ENCODE data around the gene OR5B2.

OR5B2 gene

GRCh38 chr11:58428021-58428420 is at the start of gene OR5B2:
TSS of gene OR5B2 (minus strand) at chr11:58428121. CDS start at chr11:58423261, 4,860 bp downstream.
- no peak for ATAC-seq
- no peak for TF ChIP-seq CSDC2 (CRISPR knock-in tag; IDR thresholded peaks at IDR 0.05)
- no peak for TF ChIP-seq ARNTL (CRISPR knock-in tag; IDR thresholded peaks at IDR 0.05; ENCODE audit: borderline replicate concordance, low read depth)
- no peak for TF ChIP-seq CSRNP3 (CRISPR knock-in tag; IDR thresholded peaks at IDR 0.05)
- no peak for TF ChIP-seq ZC3H10 (CRISPR knock-in tag; IDR thresholded peaks at IDR 0.05)
- no peak for TF ChIP-seq GLIS3 (CRISPR knock-in tag; IDR thresholded peaks at IDR 0.05)

- TF ChIP-seq ARNTL (CRISPR knock-in tag; IDR thresholded peaks at IDR 0.05; ENCODE audit: borderline replicate concordance, low read depth) = no peak
- TF ChIP-seq POU6F1 (CRISPR knock-in tag; IDR thresholded peaks at IDR 0.05; ENCODE audit: borderline replicate concordance, low read depth) = no peak
- TF ChIP-seq ESRRG (CRISPR knock-in tag; IDR thresholded peaks at IDR 0.05) = no peak
- no peak for TF ChIP-seq ZNF70 (CRISPR knock-in tag; IDR thresholded peaks at IDR 0.05)
- TF ChIP-seq, protein P1, sequence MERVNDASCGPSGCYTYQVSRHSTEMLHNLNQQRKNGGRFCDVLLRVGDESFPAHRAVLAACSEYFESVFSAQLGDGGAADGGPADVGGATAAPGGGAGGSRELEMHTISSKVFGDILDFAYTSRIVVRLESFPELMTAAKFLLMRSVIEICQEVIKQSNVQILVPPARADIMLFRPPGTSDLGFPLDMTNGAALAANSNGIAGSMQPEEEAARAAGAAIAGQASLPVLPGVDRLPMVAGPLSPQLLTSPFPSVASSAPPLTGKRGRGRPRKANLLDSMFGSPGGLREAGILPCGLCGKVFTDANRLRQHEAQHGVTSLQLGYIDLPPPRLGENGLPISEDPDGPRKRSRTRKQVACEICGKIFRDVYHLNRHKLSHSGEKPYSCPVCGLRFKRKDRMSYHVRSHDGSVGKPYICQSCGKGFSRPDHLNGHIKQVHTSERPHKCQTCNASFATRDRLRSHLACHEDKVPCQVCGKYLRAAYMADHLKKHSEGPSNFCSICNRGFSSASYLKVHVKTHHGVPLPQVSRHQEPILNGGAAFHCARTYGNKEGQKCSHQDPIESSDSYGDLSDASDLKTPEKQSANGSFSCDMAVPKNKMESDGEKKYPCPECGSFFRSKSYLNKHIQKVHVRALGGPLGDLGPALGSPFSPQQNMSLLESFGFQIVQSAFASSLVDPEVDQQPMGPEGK (CRISPR knock-in tag; IDR thresholded peaks at IDR 0.05; ENCODE audit: borderline replicate concordance) = no peak
- TF ChIP-seq ZFP30 (CRISPR knock-in tag; IDR thresholded peaks at IDR 0.05) = no peak
- TF ChIP-seq CSDC2 (CRISPR knock-in tag; IDR thresholded peaks at IDR 0.05) = no peak
- TF ChIP-seq ZC3H10 (CRISPR knock-in tag; IDR thresholded peaks at IDR 0.05) = no peak
- TF ChIP-seq SNAI2 (CRISPR knock-in tag; IDR thresholded peaks at IDR 0.05) = no peak
- no peak for TF ChIP-seq ISL1 (CRISPR knock-in tag; IDR thresholded peaks at IDR 0.05)
- no peak for TF ChIP-seq ZFP3 (CRISPR knock-in tag; IDR thresholded peaks at IDR 0.05)
- no peak for TF ChIP-seq OSR1 (CRISPR knock-in tag; IDR thresholded peaks at IDR 0.05)
- TF ChIP-seq BACH2 (CRISPR knock-in tag; IDR thresholded peaks at IDR 0.05; ENCODE audit: borderline replicate concordance) = no peak
- ATAC-seq = no peak
Observed at GRCh38 chr11:58471892-58472291, 44.0 kb upstream of the OR5B2 start.

GRCh38 chr11:58466293-58466692 is 38.4 kb upstream of the OR5B2 start:
- TF ChIP-seq PPARA (CRISPR knock-in tag; IDR thresholded peaks at IDR 0.05; ENCODE audit: borderline replicate concordance) = no peak
- TF ChIP-seq SNAI2 (CRISPR knock-in tag; IDR thresholded peaks at IDR 0.05) = no peak
- TF ChIP-seq ZFP30 (CRISPR knock-in tag; IDR thresholded peaks at IDR 0.05) = no peak
- no peak for TF ChIP-seq ZFP3 (CRISPR knock-in tag; IDR thresholded peaks at IDR 0.05)
- TF ChIP-seq ESRRG (CRISPR knock-in tag; IDR thresholded peaks at IDR 0.05) = no peak
- TF ChIP-seq TOX (CRISPR knock-in tag; IDR thresholded peaks at IDR 0.05; ENCODE audit: borderline replicate concordance) = no peak
- no peak for TF ChIP-seq OSR1 (CRISPR knock-in tag; IDR thresholded peaks at IDR 0.05)
- no peak for TF ChIP-seq CSRNP3 (CRISPR knock-in tag; IDR thresholded peaks at IDR 0.05)
- TF ChIP-seq RARB (CRISPR knock-in tag; IDR thresholded peaks at IDR 0.05) = no peak
- TF ChIP-seq ZNF565 (CRISPR knock-in tag; conservative IDR thresholded peaks at IDR 0.05; ENCODE audit: low read depth) = no peak
- TF ChIP-seq TCF4 (CRISPR knock-in tag; IDR thresholded peaks at IDR 0.05; ENCODE audit: borderline replicate concordance) = no peak
- no peak for TF ChIP-seq GLIS3 (CRISPR knock-in tag; IDR thresholded peaks at IDR 0.05)
- no peak for TF ChIP-seq CSDC2 (CRISPR knock-in tag; IDR thresholded peaks at IDR 0.05)
- TF ChIP-seq, protein P1 (CRISPR knock-in tag; IDR thresholded peaks at IDR 0.05; ENCODE audit: borderline replicate concordance) = no peak
- no peak for TF ChIP-seq POU6F1 (CRISPR knock-in tag; IDR thresholded peaks at IDR 0.05; ENCODE audit: borderline replicate concordance, low read depth)
- TF ChIP-seq ISL1 (CRISPR knock-in tag; IDR thresholded peaks at IDR 0.05) = no peak
- TF ChIP-seq, protein P2, sequence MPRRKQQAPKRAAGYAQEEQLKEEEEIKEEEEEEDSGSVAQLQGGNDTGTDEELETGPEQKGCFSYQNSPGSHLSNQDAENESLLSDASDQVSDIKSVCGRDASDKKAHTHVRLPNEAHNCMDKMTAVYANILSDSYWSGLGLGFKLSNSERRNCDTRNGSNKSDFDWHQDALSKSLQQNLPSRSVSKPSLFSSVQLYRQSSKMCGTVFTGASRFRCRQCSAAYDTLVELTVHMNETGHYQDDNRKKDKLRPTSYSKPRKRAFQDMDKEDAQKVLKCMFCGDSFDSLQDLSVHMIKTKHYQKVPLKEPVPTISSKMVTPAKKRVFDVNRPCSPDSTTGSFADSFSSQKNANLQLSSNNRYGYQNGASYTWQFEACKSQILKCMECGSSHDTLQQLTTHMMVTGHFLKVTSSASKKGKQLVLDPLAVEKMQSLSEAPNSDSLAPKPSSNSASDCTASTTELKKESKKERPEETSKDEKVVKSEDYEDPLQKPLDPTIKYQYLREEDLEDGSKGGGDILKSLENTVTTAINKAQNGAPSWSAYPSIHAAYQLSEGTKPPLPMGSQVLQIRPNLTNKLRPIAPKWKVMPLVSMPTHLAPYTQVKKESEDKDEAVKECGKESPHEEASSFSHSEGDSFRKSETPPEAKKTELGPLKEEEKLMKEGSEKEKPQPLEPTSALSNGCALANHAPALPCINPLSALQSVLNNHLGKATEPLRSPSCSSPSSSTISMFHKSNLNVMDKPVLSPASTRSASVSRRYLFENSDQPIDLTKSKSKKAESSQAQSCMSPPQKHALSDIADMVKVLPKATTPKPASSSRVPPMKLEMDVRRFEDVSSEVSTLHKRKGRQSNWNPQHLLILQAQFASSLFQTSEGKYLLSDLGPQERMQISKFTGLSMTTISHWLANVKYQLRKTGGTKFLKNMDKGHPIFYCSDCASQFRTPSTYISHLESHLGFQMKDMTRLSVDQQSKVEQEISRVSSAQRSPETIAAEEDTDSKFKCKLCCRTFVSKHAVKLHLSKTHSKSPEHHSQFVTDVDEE (CRISPR knock-in tag; IDR thresholded peaks at IDR 0.05) = no peak
- TF ChIP-seq, protein P3, sequence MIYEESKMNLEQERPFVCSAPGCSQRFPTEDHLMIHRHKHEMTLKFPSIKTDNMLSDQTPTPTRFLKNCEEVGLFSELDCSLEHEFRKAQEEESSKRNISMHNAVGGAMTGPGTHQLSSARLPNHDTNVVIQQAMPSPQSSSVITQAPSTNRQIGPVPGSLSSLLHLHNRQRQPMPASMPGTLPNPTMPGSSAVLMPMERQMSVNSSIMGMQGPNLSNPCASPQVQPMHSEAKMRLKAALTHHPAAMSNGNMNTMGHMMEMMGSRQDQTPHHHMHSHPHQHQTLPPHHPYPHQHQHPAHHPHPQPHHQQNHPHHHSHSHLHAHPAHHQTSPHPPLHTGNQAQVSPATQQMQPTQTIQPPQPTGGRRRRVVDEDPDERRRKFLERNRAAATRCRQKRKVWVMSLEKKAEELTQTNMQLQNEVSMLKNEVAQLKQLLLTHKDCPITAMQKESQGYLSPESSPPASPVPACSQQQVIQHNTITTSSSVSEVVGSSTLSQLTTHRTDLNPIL (CRISPR knock-in tag; IDR thresholded peaks at IDR 0.05; ENCODE audit: low read depth) = no peak
- no peak for TF ChIP-seq ZC3H10 (CRISPR knock-in tag; IDR thresholded peaks at IDR 0.05)
- TF ChIP-seq ARNTL (CRISPR knock-in tag; IDR thresholded peaks at IDR 0.05; ENCODE audit: borderline replicate concordance, low read depth) = no peak
- ATAC-seq = no peak
